Upper lobe of left lung (tissue), 4 donors: ENCODE results near the gene GEMIN2.

Source experiments
- POLR2AphosphoS5 ChIP-seq, 2 donors: sonication (generic); formaldehyde crosslinking; IDR thresholded peaks; one replicate each; pipeline ENCODE4 v1.5.1; 2017; ENCODE audit warnings: antibody characterized with exemption in 2 of 2
- TF ChIP-seq, protein P1 (sequence below), 6 experiments: fragments of 450-650 bp in 4 of 6; fragments of 200-600 bp in 2 of 6; sonication (generic) in 2 of 6; IDR thresholded peaks; one replicate each; pipeline ENCODE4 v1.5.1; 2016 to 2019; ENCODE audit warnings: antibody characterized with exemption in 6 of 6

- TF ChIP-seq, protein P1, sequence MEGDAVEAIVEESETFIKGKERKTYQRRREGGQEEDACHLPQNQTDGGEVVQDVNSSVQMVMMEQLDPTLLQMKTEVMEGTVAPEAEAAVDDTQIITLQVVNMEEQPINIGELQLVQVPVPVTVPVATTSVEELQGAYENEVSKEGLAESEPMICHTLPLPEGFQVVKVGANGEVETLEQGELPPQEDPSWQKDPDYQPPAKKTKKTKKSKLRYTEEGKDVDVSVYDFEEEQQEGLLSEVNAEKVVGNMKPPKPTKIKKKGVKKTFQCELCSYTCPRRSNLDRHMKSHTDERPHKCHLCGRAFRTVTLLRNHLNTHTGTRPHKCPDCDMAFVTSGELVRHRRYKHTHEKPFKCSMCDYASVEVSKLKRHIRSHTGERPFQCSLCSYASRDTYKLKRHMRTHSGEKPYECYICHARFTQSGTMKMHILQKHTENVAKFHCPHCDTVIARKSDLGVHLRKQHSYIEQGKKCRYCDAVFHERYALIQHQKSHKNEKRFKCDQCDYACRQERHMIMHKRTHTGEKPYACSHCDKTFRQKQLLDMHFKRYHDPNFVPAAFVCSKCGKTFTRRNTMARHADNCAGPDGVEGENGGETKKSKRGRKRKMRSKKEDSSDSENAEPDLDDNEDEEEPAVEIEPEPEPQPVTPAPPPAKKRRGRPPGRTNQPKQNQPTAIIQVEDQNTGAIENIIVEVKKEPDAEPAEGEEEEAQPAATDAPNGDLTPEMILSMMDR (IDR thresholded peaks at IDR 0.05): no peak
- no peak for TF ChIP-seq POLR2AphosphoS5 (IDR thresholded peaks at IDR 0.05)
These were observed 26.6 kb upstream of the GEMIN2 start for GRCh38 chr14:39087493-39087892.
